GM19035 (cell line): ENCODE data around the gene CCDC9B.

Experiments
- ATAC-seq: cut with Tn5 transposase; IDR thresholded peaks from one replicate; pipeline ENCODE4 v1.9.1; 2021; ENCODE audit not compliant: unreplicated experiment

The CCDC9B gene

GRCh38 chr15:40340740-40341400 lies at the start of gene CCDC9B:
TSS of gene CCDC9B (minus strand) at chr15:40340939. CDS start at chr15:40340819, 120 bp downstream.
- ATAC-seq, result no peak

DNA sequence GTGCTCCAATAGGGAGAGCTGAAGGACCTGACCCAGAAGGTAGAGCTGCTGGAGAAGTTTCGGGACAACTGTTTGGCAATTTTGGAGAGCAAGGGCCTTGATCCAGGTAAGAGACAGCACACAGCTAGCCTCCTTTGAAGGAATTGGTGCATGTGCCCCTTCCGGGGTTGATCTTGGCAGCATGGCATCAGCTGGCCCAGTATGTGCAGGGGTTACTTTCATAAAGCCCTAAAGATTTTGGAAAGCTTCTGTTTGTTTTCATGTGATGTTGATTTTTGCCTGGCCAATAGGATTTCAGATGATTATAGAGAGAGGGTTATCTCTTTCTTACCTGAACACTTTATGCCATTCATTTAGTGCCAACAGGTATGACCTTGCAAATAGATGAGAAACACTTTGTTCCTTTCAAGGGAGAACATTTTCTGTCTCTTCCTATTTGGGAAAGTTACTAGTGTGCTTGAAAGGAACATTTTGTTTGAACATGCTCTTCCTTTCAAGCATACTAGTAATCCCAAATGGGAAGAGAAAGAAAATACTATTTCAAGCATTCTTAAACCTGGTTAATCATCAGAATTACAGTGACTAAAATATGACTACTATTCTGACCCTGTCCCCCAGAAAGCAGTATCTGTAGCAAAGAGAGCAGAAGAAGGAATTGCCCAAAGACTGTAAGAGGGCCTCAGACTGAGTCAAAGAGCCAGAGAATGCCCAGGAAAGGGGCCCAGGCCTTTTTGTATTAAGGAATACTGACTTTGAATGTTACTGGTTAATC lies 49.3 kb upstream of the CCDC9B start:
- no peak for ATAC-seq

GRCh38 chr15:40388941-40389823 lies 48.4 kb upstream of the CCDC9B start:
- no peak for ATAC-seq

GRCh38 chr15:40386480-40386879 lies 45.7 kb upstream of the CCDC9B start:
- no peak for ATAC-seq

- peak; percentile 96 for ATAC-seq
Measured at GRCh38 chr15:40382580-40383456, 42.1 kb upstream of the CCDC9B start, which contains the start of gene KNSTRN. TSS of gene KNSTRN (plus strand) at chr15:40382721. CDS start at chr15:40382836, 115 bp downstream.

DNA sequence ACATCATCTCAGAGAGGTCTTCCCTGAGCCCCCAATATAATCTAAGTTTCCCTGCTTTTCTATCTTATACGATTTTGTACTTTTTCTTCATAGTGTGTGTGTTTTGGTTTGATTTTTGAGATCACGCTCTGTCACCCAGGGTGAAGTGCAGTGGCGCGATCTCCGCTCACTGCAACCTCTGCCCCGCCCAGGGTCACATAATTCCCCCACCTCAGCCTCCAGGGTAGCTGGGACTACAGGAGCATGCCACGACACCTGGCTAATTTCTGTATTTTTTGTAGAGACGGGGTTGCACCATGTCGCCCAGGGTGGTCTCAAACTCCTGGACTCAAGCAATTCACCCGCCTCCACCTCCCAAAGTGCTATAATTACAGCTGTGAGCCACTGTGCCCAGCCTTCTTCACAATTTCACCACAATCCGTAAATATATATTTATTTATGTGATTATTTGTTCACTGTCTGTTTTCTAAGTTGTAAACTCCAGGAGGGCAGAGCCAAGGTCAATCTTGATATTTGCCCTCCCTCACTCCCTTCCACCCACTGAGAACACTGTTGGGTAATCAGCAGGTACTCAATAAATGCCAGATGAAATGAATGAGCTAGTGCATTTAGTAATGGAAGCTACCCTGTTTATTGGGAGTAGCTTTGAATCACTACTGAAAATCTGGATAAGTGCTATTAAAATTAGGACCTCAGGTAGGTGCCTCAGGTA lies 41.2 kb upstream of the CCDC9B start:
- no peak for ATAC-seq

- no peak for ATAC-seq
Measured at GRCh38 chr15:40380636-40381035, 39.9 kb upstream of the CCDC9B start.

DNA sequence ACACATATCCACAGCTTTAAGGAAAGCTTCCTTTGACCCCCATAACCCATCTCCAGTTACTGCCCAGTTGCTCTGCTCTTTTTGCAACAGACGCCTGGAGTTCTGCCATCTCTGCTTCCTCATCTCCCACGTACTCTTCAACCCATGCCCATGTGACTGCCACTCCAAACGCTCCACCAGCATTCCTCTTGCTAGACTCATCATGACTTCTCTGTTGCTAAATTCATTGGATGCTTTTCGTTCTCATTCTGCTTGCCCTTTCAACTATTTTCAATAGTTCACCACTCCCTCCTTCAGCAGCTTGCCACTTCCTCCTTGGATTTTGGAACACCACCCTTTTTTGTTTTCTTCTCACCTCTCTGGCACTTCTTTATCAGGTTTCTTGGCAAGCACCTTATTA lies 39.1 kb upstream of the CCDC9B start:
- no peak for ATAC-seq

GRCh38 chr15:40379374-40379773 lies 38.6 kb upstream of the CCDC9B start:
- ATAC-seq, result no peak

GRCh38 chr15:40377606-40378005 lies 36.9 kb upstream of the CCDC9B start:
- no peak for ATAC-seq

DNA sequence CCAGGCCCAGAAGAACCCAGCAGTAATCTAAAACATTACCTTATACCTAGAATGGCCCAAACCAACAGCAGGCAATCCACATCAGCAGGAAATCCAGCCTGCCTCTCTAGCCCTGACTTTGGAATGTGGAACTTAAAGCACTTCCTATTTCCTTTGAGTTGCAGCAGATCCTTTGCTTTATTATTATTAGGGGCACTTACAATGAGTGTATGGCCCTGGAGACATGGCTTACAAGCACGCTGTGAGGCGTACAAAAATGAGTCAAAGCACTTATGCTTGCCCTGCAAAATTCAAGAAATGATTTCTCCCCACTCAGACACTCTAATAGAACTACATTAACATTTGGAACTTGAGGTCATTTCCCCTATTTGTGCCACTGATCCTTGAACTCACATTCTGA lies 32.2 kb upstream of the CCDC9B start:
- no peak for ATAC-seq

DNA sequence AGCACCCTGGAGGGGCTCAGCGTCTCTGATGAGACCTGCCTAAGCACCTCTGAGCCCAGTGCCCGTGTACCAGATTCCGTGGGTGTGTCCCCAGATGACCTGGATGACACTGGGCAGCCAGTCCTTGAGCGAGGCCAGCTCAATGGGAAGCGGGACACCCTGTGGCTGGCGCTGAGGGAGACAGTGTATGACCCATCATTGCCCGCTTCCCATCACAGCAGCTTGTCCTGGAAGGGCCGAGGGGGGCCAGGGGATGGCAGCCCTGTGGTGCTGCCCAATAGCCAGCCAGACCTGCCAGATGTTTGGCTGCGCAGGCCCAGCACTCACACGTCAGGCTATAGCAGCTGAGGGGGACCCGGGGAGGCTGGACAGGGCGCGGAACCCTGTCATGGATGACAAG lies 29.2 kb upstream of the CCDC9B start:
- ATAC-seq, result no peak

GRCh38 chr15:40369474-40369869 lies 28.7 kb upstream of the CCDC9B start:
- ATAC-seq, result no peak

- ATAC-seq, result no peak
Measured at GRCh38 chr15:40368719-40369473, 28.2 kb upstream of the CCDC9B start.

GRCh38 chr15:40367686-40368611 lies 27.2 kb upstream of the CCDC9B start:
- peak; percentile 85 for ATAC-seq

DNA sequence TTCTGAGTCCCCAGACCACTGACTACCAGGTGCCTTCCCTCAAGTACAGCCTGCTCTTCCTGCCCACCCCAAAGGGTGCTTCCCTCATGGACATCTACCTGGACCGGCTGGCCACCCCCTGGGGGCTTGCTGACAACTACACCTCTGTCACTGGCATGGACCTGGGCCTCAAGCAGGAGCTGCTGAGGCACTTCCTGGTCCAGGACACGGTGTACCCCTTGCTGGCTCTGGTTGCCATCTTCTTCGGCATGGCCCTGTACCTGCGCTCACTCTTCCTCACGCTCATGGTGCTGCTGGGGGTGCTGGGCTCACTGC lies 26.6 kb upstream of the CCDC9B start:
- no peak for ATAC-seq

DNA sequence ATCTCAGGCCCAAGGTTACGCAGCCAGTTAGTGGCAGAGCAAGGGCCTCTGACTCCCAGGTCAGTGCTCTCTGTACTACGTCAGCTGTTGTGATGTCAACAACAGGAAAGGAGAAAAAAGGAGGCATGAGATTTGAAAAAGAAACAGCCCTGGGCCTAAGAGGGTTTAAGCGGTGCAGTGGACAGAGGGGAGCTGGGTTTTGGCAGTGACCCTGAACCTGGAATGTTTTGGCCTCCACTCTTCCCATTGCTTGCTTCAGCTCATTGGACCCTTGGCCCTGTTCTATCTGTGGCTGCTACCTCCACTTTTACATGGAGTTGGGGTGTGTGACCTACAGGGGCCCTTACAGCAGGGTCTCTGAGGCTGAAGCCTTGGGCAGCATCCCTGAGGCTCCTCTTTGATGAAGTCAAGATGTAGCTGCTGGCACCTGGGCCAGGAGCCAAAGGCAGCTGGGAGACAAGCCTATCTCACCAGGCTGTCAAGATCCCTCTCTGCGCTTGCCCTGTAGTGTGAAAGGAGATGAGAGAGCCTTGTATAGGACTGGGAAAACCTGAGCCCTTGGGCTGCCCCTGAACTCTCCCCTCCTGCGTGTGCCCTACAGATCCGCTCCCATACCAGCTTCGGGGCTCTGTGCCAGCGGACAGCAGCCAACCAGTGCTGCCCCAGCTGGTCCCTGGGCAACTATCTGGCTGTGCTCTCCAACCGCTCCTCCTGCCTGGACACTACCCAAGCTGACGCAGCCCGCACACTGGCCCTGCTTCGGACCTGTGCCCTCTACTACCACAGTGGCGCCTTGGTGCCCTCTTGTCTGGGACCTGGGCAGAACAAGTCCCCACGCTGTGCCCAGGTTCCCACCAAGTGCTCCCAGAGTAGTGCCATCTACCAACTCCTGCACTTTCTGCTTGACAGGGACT lies 26.0 kb upstream of the CCDC9B start:
- ATAC-seq, result no peak
